ENCODE results near the gene GNG4.

GNG4 gene

DNA sequence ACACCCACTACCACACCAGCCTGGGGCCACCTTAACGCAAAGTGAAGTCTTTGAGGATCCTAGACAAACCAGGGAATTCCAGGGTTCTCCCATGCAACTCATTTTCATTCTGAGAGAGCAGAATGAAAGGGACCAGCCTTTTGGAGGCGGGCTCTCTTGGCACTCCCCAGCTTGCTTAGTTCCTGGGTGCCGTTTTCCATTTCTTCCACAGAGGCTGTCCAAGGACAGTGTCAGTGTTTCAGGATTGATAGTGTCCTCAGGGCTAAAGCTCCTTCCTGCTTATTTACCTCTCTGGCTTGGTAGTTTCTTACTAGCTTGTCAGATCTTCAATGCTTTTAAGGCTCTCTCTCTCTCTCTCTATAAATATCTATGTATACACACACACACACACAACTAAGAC is 30.1 kb upstream of the GNG4 start:
- no peak for TF ChIP-seq CTCF (IDR thresholded peaks at IDR 0.05; ENCODE audit: low read depth, low read length, missing control alignments)
- H3K27ac ChIP-seq, result no peak overlapping the region
- in situ Hi-C loops (cut with HindIII; ENCODE audit: low pct_ligation_motif_present, low sequenced_read_pairs), result no loop called here
- DNase-seq, result no peak
- H3K36me3 ChIP-seq (replicated peaks), result no peaks in the 10 kb centered on the region
- no peak overlapping the region for H3K4me3 ChIP-seq (ENCODE audit: low read depth, low read length)
- H3K27me3 ChIP-seq (replicated peaks), result no peaks in the 10 kb centered on the region

DNA sequence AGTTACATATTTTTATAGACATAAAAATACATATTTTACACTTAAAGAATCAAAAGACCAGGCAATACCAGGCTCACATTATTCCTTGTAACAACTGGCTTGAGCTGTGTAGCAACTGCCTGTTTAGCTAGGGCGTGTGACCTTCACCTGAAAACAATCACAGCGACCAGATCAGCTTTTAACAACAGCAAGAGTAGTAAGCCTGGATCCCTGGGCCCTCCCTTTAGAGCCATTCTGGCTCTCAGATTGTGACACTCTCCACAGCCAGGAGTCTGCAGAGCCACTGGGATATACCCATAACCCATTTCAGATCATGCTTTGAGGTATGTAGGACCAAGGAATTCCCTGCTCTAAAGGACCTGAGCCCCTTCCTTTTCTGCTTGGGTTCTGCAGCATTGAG is 29.4 kb upstream of the GNG4 start:
- Histone ChIP-seq H3K27ac (no peak overlapping the region), H3K27me3 (replicated peaks) (no peaks in the 10 kb centered on the region), H3K4me3 (ENCODE audit: low read depth, low read length) (no peak overlapping the region), H3K36me3 (replicated peaks) (no peaks in the 10 kb centered on the region)
- DNase-seq, result no peak
- in situ Hi-C loops (cut with HindIII; ENCODE audit: low pct_ligation_motif_present, low sequenced_read_pairs), result no loop called here
- no peak for TF ChIP-seq CTCF (IDR thresholded peaks at IDR 0.05; ENCODE audit: low read depth, low read length, missing control alignments)

- H3K4me3 ChIP-seq (ENCODE audit: low read depth, low read length), result no peak overlapping the region
- in situ Hi-C loops (cut with HindIII; ENCODE audit: low pct_ligation_motif_present, low sequenced_read_pairs), result no loop called here
- no peak overlapping the region for H3K27ac ChIP-seq
- TF ChIP-seq CTCF (IDR thresholded peaks at IDR 0.05; ENCODE audit: low read depth, low read length, missing control alignments), result no peak
- no peaks in the 10 kb centered on the region for H3K27me3 ChIP-seq (replicated peaks)
- H3K36me3 ChIP-seq (replicated peaks), result peaks cover 2% of the 10 kb centered on the region
- DNase-seq, result no peak
Observed at GRCh38 chr1:235675152-235675890, 25.7 kb upstream of the GNG4 start.

DNA sequence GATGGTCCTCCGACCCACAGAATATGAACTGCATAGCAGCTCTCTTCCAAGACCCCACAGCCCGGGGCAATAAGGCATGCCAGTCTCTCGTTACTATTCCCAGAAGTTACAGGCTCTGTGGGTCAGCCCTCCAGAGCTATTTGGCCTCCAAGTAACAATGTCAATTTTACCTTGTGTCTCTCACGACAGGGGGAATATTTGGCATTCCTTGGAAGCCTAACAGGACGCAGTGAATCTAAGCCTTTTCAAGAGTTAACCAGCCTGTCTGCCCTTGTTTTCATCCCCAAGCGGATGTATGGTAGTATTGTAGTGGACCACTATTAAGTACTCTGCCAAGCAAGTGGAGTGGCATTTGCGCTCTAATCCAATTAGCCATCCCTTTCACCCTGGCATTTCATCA is 24.4 kb upstream of the GNG4 start:
- in situ Hi-C loops (cut with HindIII; ENCODE audit: low pct_ligation_motif_present, low sequenced_read_pairs), result no loop called here
- no peak for TF ChIP-seq CTCF (IDR thresholded peaks at IDR 0.05; ENCODE audit: low read depth, low read length, missing control alignments)

GRCh38 chr1:235671992-235672391 is 22.4 kb upstream of the GNG4 start:
- Histone ChIP-seq H3K4me3 (ENCODE audit: low read depth, low read length) (no peak overlapping the region), H3K27me3 (replicated peaks) (no peaks in the 10 kb centered on the region), H3K36me3 (replicated peaks) (peaks cover 3% of the 10 kb centered on the region), H3K27ac (no peak overlapping the region)
- in situ Hi-C loops (cut with HindIII; ENCODE audit: low pct_ligation_motif_present, low sequenced_read_pairs), result no loop called here
- no peak for DNase-seq
- TF ChIP-seq CTCF (IDR thresholded peaks at IDR 0.05; ENCODE audit: low read depth, low read length, missing control alignments), result no peak

More for the DNA sequence above, 24.4 kb upstream of the GNG4 start:
- Histone ChIP-seq H3K27ac (no peak overlapping the region), H3K27me3 (replicated peaks) (no peaks in the 10 kb centered on the region), H3K4me3 (ENCODE audit: low read depth, low read length) (no peak overlapping the region), H3K36me3 (replicated peaks) (peaks cover 3% of the 10 kb centered on the region)
- no peak for DNase-seq
